Measurements from ENCODE around the gene BCAR3.

- TF ChIP-seq EP300 (IDR thresholded peaks at IDR 0.05; ENCODE audit: borderline replicate concordance) (no peak), USF1 (IDR thresholded peaks at IDR 0.05) (no peak), TEAD4 (IDR thresholded peaks at IDR 0.05) (no peak), REST (IDR thresholded peaks at IDR 0.05; ENCODE audit: low read depth) (no peak), TCF12 (IDR thresholded peaks at IDR 0.05; ENCODE audit: low read depth) (no peak), ZBTB7A (IDR thresholded peaks at IDR 0.05; ENCODE audit: low read depth) (no peak), RAD21 (IDR thresholded peaks at IDR 0.05; ENCODE audit: low read depth) (no peak), CEBPB (IDR thresholded peaks at IDR 0.05) (no peak), CREB1 (IDR thresholded peaks at IDR 0.05; ENCODE audit: low read depth) (no peak), TAF1 (IDR thresholded peaks at IDR 0.05; ENCODE audit: low read depth) (no peak), YY1 (IDR thresholded peaks at IDR 0.05; ENCODE audit: low read depth) (no peak), FOXM1 (IDR thresholded peaks at IDR 0.05; ENCODE audit: borderline replicate concordance, low read depth) (no peak), EGR1 (IDR thresholded peaks at IDR 0.05) (no peak)
Observed at GRCh38 chr1:93699503-93700168, 18.0 kb upstream of the BCAR3 start.
